Suprapubic skin (tissue), 4 donors: ENCODE data around the gene PLEKHH1.

ENCODE experiments used
- CTCF ChIP-seq, 2 donors: fragments of 200-600 bp in 1 of 2; fragments of 450-650 bp in 1 of 2; sonication (generic) in 1 of 2; IDR thresholded peaks; one replicate each; pipeline ENCODE4 v1.5.1; 2016 to 2019; ENCODE audit warnings: antibody characterized with exemption in 2 of 2, mild to moderate bottlenecking in 1 of 2, moderate library complexity in 1 of 2
- POLR2A ChIP-seq, 2 donors: fragments of 450-650 bp; IDR thresholded peaks; one replicate each; pipeline ENCODE4 v1.6.1; 2017; ENCODE audit warnings: antibody characterized with exemption in 2 of 2, mild to moderate bottlenecking in 2 of 2, moderate library complexity in 2 of 2
- POLR2AphosphoS5 ChIP-seq, 3 donors: sonication (generic); formaldehyde crosslinking; IDR thresholded peaks; one replicate each; pipeline ENCODE4 v1.6.1; 2017; ENCODE audit warnings: antibody characterized with exemption in 3 of 3

- TF ChIP-seq CTCF (IDR thresholded peaks at IDR 0.05) (peak; percentile 36 to 48), POLR2A (IDR thresholded peaks at IDR 0.05) (no peak), POLR2AphosphoS5 (IDR thresholded peaks at IDR 0.05) (no peak)
These were observed 85.5 kb downstream of the PLEKHH1 start for GRCh38 chr14:67618617-67619063.
